Neural cell (in vitro differentiated cells): ENCODE results near the gene DOCK2. TPM values are rescaled to one million over a fixed set of nuclear protein-coding genes. Genes with fewer than 3 reads are reported as not detected.

ENCODE experiments used
- H2AFZ ChIP-seq: fragments of 200-600, 300-800 bp; sonication (generic), shearing (Covaris generic); 2 replicates; pipeline ENCODE4 v1.6.0; 2014; ENCODE audit warnings: low read depth, mild to moderate bottlenecking, antibody characterized with exemption, low read length, moderate library complexity
- H3F3A ChIP-seq: fragments of 200-600 bp; shearing (Covaris generic); 2 replicates; pipeline ENCODE4 v1.6.1; 2016; ENCODE audit warnings: mild to moderate bottlenecking, moderate library complexity, mixed read lengths, antibody characterized with exemption, low read length; ENCODE audit not compliant: insufficient read depth, poor library complexity, severe bottlenecking
- H3K27ac ChIP-seq: fragments of 200-600, 300-800 bp; sonication (generic), shearing (Covaris generic); 2 replicates; pipeline ENCODE4 v1.5.1; 2014; ENCODE audit warnings: mild to moderate bottlenecking, low read length, moderate library complexity
- H3K27me3 ChIP-seq: fragments of 300-800, 200-600 bp; sonication (generic), shearing (Covaris generic); 2 replicates; pipeline ENCODE4 v1.6.0; 2014; ENCODE audit warnings: mild to moderate bottlenecking, low read depth, low read length, moderate library complexity; ENCODE audit not compliant: insufficient read depth
- H3K36me3 ChIP-seq: fragments of 300-800, 200-600 bp; sonication (generic), shearing (Covaris generic); 2 replicates; pipeline ENCODE4 v1.5.1; 2014; ENCODE audit warnings: mild to moderate bottlenecking, antibody characterized with exemption, low read length, moderate library complexity; ENCODE audit not compliant: insufficient read depth
- H3K4me2 ChIP-seq: fragments of 300-800, 200-600 bp; sonication (generic), shearing (Covaris generic); 2 replicates; pipeline ENCODE4 v1.6.0; 2014; ENCODE audit warnings: mild to moderate bottlenecking, low read length
- H3K4me3 ChIP-seq: fragments of 300-800, 200-600 bp; sonication (generic), shearing (Covaris generic); 2 replicates; pipeline ENCODE4 v1.5.1; 2014; ENCODE audit warnings: mild to moderate bottlenecking, low read length, moderate library complexity
- H3K79me2 ChIP-seq: fragments of 200-600 bp; shearing (Covaris generic); replicated peaks from 2 replicates; pipeline ENCODE4 v1.6.0; 2014; ENCODE audit warnings: mild to moderate bottlenecking, low read length, moderate library complexity; ENCODE audit not compliant: insufficient read depth
- H3K9ac ChIP-seq: fragments of 300-800, 200-600 bp; sonication (generic), shearing (Covaris generic); 2 replicates; pipeline ENCODE4 v1.6.1; 2016; ENCODE audit warnings: mild to moderate bottlenecking, low read length, mixed read lengths
- H3K9me2 ChIP-seq: fragments of 200-600 bp; shearing (Covaris generic); 2 replicates; pipeline ENCODE4 v1.6.1; 2016; ENCODE audit warnings: mild to moderate bottlenecking, low read length, mixed read lengths; ENCODE audit not compliant: insufficient read depth
- H3K9me3 ChIP-seq: fragments of 200-600, 300-800 bp; sonication (generic), shearing (Covaris generic); 2 replicates; pipeline ENCODE4 v1.6.1; 2016; ENCODE audit warnings: mild to moderate bottlenecking, mixed run types, low read length, moderate library complexity, mixed read lengths
- H4K20me1 ChIP-seq: fragments of 200-600 bp; shearing (Covaris generic); 2 replicates; pipeline ENCODE4 v1.6.1; 2016; ENCODE audit warnings: mild to moderate bottlenecking, mixed run types; ENCODE audit not compliant: insufficient read depth
- CTCF ChIP-seq: fragments of 450-650 bp; IDR thresholded peaks from 2 replicates; pipeline ENCODE4 v1.5.1; 2014; ENCODE audit warnings: antibody characterized with exemption, mild to moderate bottlenecking, moderate library complexity; ENCODE audit not compliant: poor library complexity, severe bottlenecking
- EP300 ChIP-seq: fragments of 450-650 bp; conservative IDR thresholded peaks from 2 replicates; pipeline ENCODE4 v1.6.1; 2014; ENCODE audit warnings: antibody characterized with exemption, mild to moderate bottlenecking, moderate library complexity; ENCODE audit not compliant: poor library complexity, severe bottlenecking
- EZH2 ChIP-seq: fragments of 200-600, 300-800 bp; shearing (Covaris generic), sonication (generic); IDR thresholded peaks from 2 replicates; pipeline ENCODE4 v1.6.1; 2014; ENCODE audit warnings: antibody characterized with exemption, low read length, borderline replicate concordance, mild to moderate bottlenecking; ENCODE audit not compliant: insufficient read depth, poor library complexity, severe bottlenecking
- MXI1 ChIP-seq: fragments of 450-650 bp; conservative IDR thresholded peaks from 2 replicates; pipeline ENCODE4 v1.6.1; 2014; ENCODE audit warnings: antibody characterized with exemption, mild to moderate bottlenecking; ENCODE audit not compliant: poor library complexity, severe bottlenecking
- POLR2AphosphoS5 ChIP-seq: IDR thresholded peaks from 2 replicates; pipeline ENCODE4 v1.6.1; 2012
- RAD21 ChIP-seq: fragments of 450-650 bp; conservative IDR thresholded peaks from 2 replicates; pipeline ENCODE4 v1.6.1; 2014; ENCODE audit warnings: antibody characterized with exemption, mild to moderate bottlenecking, moderate library complexity
- SMC3 ChIP-seq: fragments of 450-650 bp; conservative IDR thresholded peaks from 2 replicates; pipeline ENCODE4 v1.6.1; 2014; ENCODE audit warnings: antibody characterized with exemption, mild to moderate bottlenecking, moderate library complexity; ENCODE audit not compliant: poor library complexity
- TAF1 ChIP-seq: IDR thresholded peaks from 2 replicates; pipeline ENCODE4 v1.6.1; 2012; ENCODE audit warnings: low read depth
- polyA plus RNA-seq: library from polyadenylated mRNA; depleted of rRNA; stranded (reverse); fragments of >200 nt; gene quantifications from 2 replicates; pipeline ENCODE4 v1.2.3, GENCODE V29; 2014
- TF ChIP-seq, protein P1 (sequence below): IDR thresholded peaks from 2 replicates; pipeline ENCODE4 v1.6.1; 2012; ENCODE audit warnings: borderline replicate concordance

The DOCK2 gene
- polyA plus RNA-seq, 1 donor from 2014 or later, result 0.15 TPM

DNA sequence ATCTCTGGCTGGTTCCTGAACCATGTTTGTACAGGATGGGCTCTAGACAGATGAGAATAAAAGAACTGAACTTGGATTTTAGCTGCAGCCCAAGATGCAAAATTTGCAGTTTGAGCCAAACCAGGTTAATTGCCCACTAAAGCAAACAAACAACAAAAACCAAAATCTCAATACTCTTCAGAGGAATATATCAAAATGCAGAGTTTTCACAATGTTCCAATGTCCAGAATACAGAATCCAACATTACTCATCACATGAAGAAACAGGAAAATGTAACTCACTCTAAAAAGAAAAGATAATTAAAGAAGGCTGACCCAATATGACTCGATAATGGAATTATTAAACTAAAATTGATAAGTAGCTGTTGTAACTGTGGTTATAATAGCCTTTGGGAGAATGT is 489.0 kb downstream of the DOCK2 start:
- Histone ChIP-seq H3F3A (no peaks in the 10 kb centered on the region), H3K9ac (no peak overlapping the region), H3K79me2 (no peaks in the 10 kb centered on the region), H3K9me2 (no peaks in the 10 kb centered on the region), H4K20me1 (no peaks in the 10 kb centered on the region), H2AFZ (no peak overlapping the region), H3K36me3 (no peaks in the 10 kb centered on the region), H3K4me2 (no peak overlapping the region), H3K27ac (no peak overlapping the region), H3K4me3 (no peak overlapping the region), H3K9me3 (no peaks in the 10 kb centered on the region), H3K27me3 (no peaks in the 10 kb centered on the region)
- TF ChIP-seq, protein P1, sequence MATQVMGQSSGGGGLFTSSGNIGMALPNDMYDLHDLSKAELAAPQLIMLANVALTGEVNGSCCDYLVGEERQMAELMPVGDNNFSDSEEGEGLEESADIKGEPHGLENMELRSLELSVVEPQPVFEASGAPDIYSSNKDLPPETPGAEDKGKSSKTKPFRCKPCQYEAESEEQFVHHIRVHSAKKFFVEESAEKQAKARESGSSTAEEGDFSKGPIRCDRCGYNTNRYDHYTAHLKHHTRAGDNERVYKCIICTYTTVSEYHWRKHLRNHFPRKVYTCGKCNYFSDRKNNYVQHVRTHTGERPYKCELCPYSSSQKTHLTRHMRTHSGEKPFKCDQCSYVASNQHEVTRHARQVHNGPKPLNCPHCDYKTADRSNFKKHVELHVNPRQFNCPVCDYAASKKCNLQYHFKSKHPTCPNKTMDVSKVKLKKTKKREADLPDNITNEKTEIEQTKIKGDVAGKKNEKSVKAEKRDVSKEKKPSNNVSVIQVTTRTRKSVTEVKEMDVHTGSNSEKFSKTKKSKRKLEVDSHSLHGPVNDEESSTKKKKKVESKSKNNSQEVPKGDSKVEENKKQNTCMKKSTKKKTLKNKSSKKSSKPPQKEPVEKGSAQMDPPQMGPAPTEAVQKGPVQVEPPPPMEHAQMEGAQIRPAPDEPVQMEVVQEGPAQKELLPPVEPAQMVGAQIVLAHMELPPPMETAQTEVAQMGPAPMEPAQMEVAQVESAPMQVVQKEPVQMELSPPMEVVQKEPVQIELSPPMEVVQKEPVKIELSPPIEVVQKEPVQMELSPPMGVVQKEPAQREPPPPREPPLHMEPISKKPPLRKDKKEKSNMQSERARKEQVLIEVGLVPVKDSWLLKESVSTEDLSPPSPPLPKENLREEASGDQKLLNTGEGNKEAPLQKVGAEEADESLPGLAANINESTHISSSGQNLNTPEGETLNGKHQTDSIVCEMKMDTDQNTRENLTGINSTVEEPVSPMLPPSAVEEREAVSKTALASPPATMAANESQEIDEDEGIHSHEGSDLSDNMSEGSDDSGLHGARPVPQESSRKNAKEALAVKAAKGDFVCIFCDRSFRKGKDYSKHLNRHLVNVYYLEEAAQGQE, result no peak
- TF ChIP-seq POLR2AphosphoS5 (no peak), RAD21 (no peak), CTCF (no peak), EP300 (no peak), TAF1 (no peak), SMC3 (no peak), EZH2 (no peak), MXI1 (no peak)

DNA sequence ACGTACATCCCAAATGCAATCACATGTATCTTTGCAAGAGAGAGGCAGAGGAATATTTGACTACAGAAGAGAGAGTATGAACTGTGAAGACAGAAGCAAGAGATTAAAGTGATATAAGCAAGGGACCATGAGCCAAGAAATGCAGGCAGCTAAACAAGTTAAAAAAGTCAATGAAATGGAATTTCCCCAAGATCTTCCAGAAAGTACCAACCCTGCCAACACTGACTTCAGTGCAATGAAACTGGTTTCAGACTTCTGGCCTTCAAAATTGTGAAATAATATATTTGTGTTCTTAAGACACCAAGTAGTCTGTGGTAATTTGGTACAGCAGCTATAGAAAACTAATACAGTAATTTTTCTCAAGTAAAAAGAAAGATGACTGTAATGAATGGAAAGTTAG is 489.6 kb downstream of the DOCK2 start:
- no peaks in the 10 kb centered on the region for H4K20me1 ChIP-seq
- no peaks in the 10 kb centered on the region for H3F3A ChIP-seq
- H3K27me3 ChIP-seq, result no peaks in the 10 kb centered on the region
- no peak overlapping the region for H3K9ac ChIP-seq
- H3K9me3 ChIP-seq, result no peaks in the 10 kb centered on the region
- H3K4me2 ChIP-seq, result no peak overlapping the region
- H3K4me3 ChIP-seq, result no peak overlapping the region
- H3K79me2 ChIP-seq, result no peaks in the 10 kb centered on the region
- no peaks in the 10 kb centered on the region for H3K36me3 ChIP-seq
- H2AFZ ChIP-seq, result no peak overlapping the region
- H3K27ac ChIP-seq, result no peak overlapping the region
- no peaks in the 10 kb centered on the region for H3K9me2 ChIP-seq
- TF ChIP-seq POLR2AphosphoS5 (no peak), CTCF (no peak)
